IgD-negative memory B cell (primary cell): ENCODE measurements around the gene RPL39L. TPM values are rescaled to one million over a fixed set of nuclear protein-coding genes. Genes with fewer than 3 reads are reported as not detected.
A peak's percentile ranks its signal among the peaks of the same experiment; 100 is the strongest.
"Not testable (repeated sequence)": the region's sequence is repeated elsewhere in the genome, so short reads cannot be mapped to it uniquely, and the experiment has no call there.

Experiments used
- H3K27ac Mint-ChIP-seq, 3 donors: one replicate each; pipeline ENCODE4 v1.8.0; 2020 to 2022; ENCODE audit warnings: mild to moderate bottlenecking in 3 of 3, mixed read lengths in 3 of 3, moderate library complexity in 1 of 3
- H3K27me3 Mint-ChIP-seq: one replicate; pipeline ENCODE4 v1.8.0; 2021; ENCODE audit warnings: mixed read lengths
- H3K36me3 Mint-ChIP-seq: one replicate; pipeline ENCODE4 v1.8.0; 2020; ENCODE audit warnings: mild to moderate bottlenecking, mixed read lengths
- H3K4me1 Mint-ChIP-seq, 3 donors: one replicate each; pipeline ENCODE4 v1.8.0; 2020 to 2022; ENCODE audit warnings: mixed read lengths in 3 of 3, mild to moderate bottlenecking in 1 of 3
- H3K4me3 Mint-ChIP-seq, 4 donors: one replicate each; pipeline ENCODE4 v1.8.0; 2020 to 2022; ENCODE audit warnings: mild to moderate bottlenecking in 4 of 4, mixed read lengths in 4 of 4, moderate library complexity in 3 of 4
- H3K9me3 Mint-ChIP-seq, 3 donors: one replicate each; pipeline ENCODE4 v1.8.0; 2020 to 2021; ENCODE audit warnings: mixed read lengths in 3 of 3, mild to moderate bottlenecking in 1 of 3
- polyA plus RNA-seq: library from polyadenylated mRNA; unstranded; fragments of 300-500 nt; fragmentation: Illumina TruSeq; gene quantifications from one replicate; pipeline ENCODE4 v1.2.3, GENCODE V29; 2021

The RPL39L gene
- polyA plus RNA-seq, 1 donor from 2014 or later, result 15.0 TPM

DNA sequence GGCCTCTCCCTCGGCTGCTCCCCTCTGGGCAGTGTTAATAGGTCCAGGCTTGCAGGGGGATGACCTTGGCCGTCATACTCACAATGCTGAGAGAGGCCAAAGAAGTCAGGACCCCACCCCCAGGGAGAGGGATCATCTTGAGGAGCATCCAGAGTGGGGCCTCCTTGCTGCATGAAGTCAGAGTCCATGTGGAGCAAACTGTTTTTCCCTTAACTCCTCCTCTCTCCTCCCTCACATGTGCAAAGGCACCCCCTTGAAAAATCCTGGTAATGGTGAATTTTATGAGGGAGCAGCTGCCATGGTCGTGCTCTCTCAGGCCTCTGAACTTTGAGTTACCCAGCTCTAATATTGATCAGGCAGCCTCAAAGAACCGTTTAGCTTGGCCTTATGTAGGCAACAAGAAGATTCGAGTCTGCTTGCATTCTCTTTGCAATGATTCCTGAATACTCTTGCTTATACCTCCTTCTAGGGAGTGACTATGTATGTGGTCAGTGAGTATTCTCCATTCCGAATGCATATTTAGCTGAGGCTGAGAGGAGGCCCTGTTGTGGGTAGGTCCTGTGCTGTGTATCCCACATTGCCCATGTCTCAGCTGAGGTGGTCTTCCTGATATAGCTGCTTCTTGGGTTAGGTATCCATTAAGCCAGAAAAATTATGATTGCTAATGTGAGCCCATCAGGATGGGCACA lies 23.1 kb upstream of the RPL39L start:
- peaks cover 0 to 9% (median 1%) of the 10 kb centered on the region in 3 donors for H3K9me3 Mint-ChIP-seq
- H3K27ac Mint-ChIP-seq, result no peak overlapping the region
- H3K4me3 Mint-ChIP-seq, result no peak overlapping the region
- H3K36me3 Mint-ChIP-seq, result no peaks in the 10 kb centered on the region
- H3K27me3 Mint-ChIP-seq, result peaks cover 6% of the 10 kb centered on the region
- peaks cover 0 to 5% (median 0%) of the 10 kb centered on the region in 3 donors for H3K4me1 Mint-ChIP-seq

DNA sequence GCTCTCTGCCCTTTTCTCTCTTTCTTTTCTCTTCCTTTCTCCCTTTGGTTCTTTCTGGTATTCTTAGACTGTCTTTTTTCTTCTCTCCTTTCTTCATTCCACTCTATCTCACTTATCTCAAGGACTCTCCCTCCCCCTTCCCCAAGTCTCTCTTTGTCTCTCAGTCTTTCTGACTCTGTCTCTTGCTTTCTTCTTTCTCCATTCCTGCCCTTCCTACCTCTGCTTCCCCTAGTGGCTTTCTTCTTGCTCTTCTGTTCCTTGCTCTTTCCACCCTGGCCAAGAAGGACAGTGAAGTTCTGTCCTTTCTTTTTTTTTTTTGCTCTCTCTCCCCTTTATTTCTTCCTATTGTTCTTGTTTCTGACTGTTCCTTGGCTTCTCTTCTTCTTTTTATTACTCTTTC lies 22.3 kb upstream of the RPL39L start:
- H3K27me3 Mint-ChIP-seq, result peaks cover 6% of the 10 kb centered on the region
- H3K27ac Mint-ChIP-seq, result no peak overlapping the region
- H3K36me3 Mint-ChIP-seq, result no peaks in the 10 kb centered on the region
- peaks cover 0 to 9% (median 1%) of the 10 kb centered on the region in 3 donors for H3K9me3 Mint-ChIP-seq
- H3K4me1 Mint-ChIP-seq, result peaks cover 0 to 5% (median 0%) of the 10 kb centered on the region in 3 donors
- no peak overlapping the region for H3K4me3 Mint-ChIP-seq

DNA sequence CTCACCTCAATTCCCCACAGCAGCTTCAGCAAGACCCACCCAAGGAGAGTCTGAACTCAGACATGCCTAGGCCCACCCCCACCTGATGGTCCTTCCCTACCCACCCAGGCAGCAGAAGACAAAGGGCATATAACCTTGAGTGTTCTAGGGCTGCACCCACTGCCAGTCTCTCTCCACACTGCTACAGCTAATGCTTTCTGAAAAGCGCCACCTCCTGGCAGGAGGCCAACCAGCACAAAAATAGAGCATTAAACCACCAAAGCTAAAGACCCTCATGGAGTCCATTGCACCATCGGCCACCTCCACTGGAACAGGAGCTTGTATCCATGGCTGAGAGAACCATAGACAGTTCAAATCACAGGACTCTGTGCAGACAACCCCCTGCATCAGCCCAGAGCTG lies 11.3 kb upstream of the RPL39L start:
- Mint-ChIP-seq H3K4me1 (peaks cover 0 to 5% (median 4%) of the 10 kb centered on the region in 3 donors), H3K27me3 (no peaks in the 10 kb centered on the region), H3K4me3 (no peak overlapping the region), H3K9me3 (peaks cover 0 to 9% (median 7%) of the 10 kb centered on the region in 3 donors), H3K36me3 (peaks cover 5% of the 10 kb centered on the region), H3K27ac (peak overlapping the region in 1 of 3 donors; percentile 34)

DNA sequence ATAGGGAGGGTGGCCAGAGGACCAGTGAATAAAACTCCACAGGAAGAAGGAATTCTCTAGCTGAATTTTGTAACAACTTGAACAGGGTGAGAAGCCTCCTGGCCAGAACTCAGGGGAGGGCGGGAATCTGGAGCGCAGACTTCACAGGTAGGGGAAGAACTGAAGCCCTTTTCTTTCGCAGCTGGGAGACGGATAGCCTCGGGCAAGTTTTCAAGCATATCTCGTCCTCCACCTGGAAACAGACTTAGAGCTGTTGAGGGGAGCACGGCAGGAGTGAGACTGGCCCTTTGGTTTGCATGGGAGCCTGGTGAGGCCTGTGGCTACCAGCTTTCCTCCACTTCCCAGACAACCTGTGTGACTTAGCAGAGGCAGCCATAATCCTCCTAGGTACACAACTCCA lies 10.9 kb upstream of the RPL39L start:
- Mint-ChIP-seq H3K27ac (peak overlapping the region in 1 of 3 donors; percentile 34), H3K4me3 (no peak overlapping the region), H3K36me3 (peaks cover 4% of the 10 kb centered on the region), H3K9me3 (peaks cover 0 to 10% (median 6%) of the 10 kb centered on the region in 3 donors), H3K4me1 (peaks cover 0 to 5% (median 4%) of the 10 kb centered on the region in 3 donors), H3K27me3 (no peaks in the 10 kb centered on the region)

DNA sequence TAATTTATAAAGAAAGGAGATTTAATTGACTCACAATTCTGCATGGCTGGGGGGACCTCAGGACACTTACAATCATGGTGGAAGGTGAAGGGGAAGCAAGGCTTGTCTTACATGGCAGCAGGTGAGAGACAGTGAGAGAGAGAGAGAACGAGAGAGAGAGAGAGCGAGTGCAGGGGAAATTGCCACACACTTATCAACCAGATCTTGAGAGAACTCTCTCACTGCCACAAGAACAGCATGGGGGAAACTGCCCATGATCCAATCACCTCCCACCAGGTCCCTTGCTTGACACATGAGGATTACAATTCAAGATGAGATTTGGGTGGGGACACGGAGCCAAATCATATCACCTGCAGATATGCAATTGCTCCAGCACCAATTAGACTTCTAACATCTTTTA lies 7.1 kb upstream of the RPL39L start:
- Mint-ChIP-seq H3K4me3 (no peak overlapping the region), H3K36me3 (peaks cover 6% of the 10 kb centered on the region), H3K27ac (peak overlapping the region in 1 of 3 donors; percentile 78)

DNA sequence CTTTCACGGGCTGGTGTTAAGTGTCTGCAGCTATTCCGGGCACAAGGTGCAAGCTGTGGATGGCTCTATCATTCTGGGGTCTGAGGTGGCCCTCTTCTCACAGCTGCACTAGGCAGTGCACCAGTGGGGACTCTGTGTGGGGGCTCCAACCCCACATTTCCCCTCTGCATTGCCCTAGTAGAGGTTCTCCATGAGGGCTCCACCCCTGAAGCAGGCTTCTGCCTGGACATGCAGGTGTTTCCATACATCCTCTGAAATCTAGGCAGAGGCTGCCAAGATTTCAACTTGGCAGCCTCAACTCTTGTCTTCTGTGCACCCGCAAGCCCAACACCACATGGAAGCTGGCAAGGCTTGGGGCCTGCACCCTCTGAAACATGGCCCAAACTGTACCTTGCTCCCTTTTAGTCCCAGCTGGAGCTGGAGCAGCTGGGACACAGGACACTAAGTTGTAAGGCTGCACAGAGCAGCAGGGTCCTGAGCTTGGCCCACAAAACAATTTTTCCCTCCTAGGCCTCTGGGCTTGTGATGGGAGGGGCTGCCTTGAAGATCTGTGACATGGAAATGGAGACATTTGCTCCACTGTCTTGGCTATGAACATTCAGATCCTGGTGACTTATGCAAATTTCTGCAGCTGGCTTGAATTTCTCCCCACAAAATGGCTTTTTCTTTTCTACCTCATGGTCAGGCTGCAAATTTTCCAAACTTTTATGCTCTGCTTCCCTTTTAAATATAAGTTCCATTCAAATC lies 6.0 kb upstream of the RPL39L start:
- H3K36me3 Mint-ChIP-seq, result peaks cover 6% of the 10 kb centered on the region
- H3K27ac Mint-ChIP-seq, result no peak overlapping the region
- no peaks in the 10 kb centered on the region for H3K27me3 Mint-ChIP-seq
- peaks cover 7 to 39% (median 17%) of the 10 kb centered on the region in 3 donors for H3K9me3 Mint-ChIP-seq
- H3K4me3 Mint-ChIP-seq, result no peak overlapping the region
- no peaks in the 10 kb centered on the region for H3K4me1 Mint-ChIP-seq

More for the DNA sequence above, 7.1 kb upstream of the RPL39L start:
- Mint-ChIP-seq H3K4me1 (peaks cover 0 to 5% (median 4%) of the 10 kb centered on the region in 3 donors), H3K27me3 (no peaks in the 10 kb centered on the region), H3K9me3 (peaks cover 7 to 39% (median 17%) of the 10 kb centered on the region in 3 donors)

DNA sequence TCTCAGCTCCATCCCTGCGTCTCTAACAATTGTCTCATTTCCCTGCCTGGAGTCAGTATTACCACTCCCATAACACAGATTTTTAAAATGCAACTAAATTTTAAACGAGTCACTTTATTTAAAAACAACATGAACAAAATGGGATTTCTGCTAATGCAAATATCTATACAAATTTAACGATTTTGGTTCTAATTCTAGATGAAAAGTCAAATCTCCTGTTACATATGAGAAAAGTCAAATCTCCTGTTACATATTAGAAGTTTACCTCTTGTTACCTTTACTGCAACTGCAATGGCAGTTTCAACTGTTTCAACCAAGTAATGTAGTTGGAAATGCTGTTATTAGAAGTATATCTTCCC lies 578 bp upstream of the RPL39L start:
- Mint-ChIP-seq H3K9me3 (peaks cover 4 to 30% (median 17%) of the 10 kb centered on the region in 3 donors), H3K27ac (peak overlapping the region; percentile 76 to 96 (median 90)), H3K36me3 (peaks cover 5% of the 10 kb centered on the region), H3K27me3 (no peaks in the 10 kb centered on the region), H3K4me1 (peaks cover 8 to 18% (median 9%) of the 10 kb centered on the region in 3 donors), H3K4me3 (peak overlapping the region; percentile 88 to 95 (median 92))

DNA sequence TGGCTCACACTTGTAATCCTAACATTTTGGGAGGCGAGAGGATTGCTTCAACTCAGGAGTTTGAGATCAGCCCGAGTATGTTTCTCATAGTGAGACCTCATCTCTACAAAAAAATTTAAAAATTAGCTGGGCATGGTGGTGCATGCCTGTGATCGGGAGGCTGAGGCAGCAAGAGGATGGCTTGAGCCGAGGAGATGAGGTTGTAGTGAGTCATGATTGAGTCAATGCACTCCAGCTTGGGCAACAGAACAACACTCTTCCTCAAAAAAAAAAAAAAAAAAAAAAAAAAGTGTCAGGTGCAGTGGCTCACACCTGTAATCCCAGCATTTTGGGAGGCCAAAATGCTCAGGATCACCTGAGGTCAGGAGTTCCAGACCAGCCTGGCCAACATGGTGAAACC lies 2.4 kb downstream of the RPL39L start:
- Mint-ChIP-seq H3K9me3 (peaks cover 0 to 9% (median 8%) of the 10 kb centered on the region in 3 donors), H3K36me3 (peaks cover 4% of the 10 kb centered on the region), H3K27ac (no peak overlapping the region), H3K4me3 (no peak overlapping the region), H3K27me3 (no peaks in the 10 kb centered on the region), H3K4me1 (peaks cover 22 to 30% (median 23%) of the 10 kb centered on the region in 3 donors)

DNA sequence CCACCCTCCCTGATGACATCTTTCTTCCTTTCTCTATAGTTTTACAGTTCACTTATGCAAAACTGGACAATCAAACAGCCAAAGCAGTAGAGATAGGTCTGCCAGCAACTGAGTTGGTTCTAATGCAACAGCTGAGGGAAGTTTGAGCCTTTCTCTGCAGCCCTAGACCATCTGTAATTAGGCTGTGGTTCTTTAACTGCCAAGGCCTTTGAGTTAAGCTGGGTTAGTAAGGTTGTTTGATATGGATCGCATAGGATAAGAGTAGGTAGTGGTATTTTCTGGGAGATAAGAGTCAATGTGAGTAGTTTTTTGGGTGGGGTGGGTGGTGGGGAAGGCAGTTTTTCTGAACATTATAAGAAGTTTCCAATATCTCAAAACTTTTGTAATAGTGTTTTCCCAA lies 3.0 kb downstream of the RPL39L start:
- Mint-ChIP-seq H3K4me1 (peaks cover 22 to 30% (median 26%) of the 10 kb centered on the region in 3 donors), H3K9me3 (peaks cover 0 to 7% (median 4%) of the 10 kb centered on the region in 3 donors), H3K4me3 (peak overlapping the region in 1 of 4 donors; percentile 43), H3K27ac (no peak overlapping the region), H3K36me3 (peaks cover 4% of the 10 kb centered on the region), H3K27me3 (no peaks in the 10 kb centered on the region)

DNA sequence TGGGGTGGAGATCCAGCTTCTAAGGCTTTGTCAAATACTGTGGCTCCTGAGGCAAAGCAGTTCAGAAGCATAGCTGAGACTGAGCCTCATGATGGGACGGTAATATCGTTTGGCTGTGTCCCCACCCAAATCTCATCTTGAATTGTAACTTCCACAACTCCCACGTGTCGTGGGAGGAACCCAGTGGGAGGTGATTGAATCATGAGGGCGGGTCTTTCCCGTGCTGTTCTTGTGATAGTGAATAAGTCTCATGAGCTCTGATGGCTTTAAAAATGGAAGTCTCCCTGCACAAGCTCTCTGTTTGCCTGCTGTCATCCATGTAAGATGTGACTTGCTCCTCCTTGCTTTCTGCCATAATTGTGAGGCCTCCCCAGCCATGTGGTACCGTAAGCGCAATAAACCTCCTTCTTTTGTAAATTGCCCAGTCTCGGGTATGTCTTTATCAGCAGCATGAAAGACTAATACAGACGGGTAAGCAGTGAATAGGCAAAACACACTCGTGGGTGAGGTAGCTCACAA lies 4.1 kb downstream of the RPL39L start:
- H3K9me3 Mint-ChIP-seq, H3K27me3 Mint-ChIP-seq, H3K27ac Mint-ChIP-seq, H3K36me3 Mint-ChIP-seq: not testable (repeated sequence)
- peaks cover 30 to 38% (median 34%) of the 10 kb centered on the region in 3 donors for H3K4me1 Mint-ChIP-seq
- peak overlapping the region in 1 of 4 donors; percentile 43 for H3K4me3 Mint-ChIP-seq

DNA sequence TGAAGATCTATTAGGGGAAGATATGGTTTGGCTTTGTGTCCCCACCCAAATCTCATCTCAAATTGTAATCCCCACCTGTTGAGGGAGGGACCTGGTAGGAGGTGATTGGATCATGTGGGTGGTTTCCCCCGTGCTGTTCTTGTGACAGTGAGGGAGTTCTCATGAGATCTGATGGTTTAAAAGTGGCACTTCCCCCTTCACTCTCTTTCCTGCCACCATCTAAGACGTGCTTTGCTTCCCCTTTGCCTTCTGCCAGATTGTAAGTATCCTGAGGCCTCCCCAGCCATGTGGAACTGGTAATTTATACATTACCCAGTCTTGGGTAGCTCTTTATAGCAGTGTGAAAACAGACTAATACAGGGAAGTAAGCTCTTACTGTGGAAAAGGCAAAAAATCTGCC lies 6.1 kb downstream of the RPL39L start:
- not testable (repeated sequence) for H3K9me3 Mint-ChIP-seq, H3K27me3 Mint-ChIP-seq, H3K36me3 Mint-ChIP-seq
- Mint-ChIP-seq H3K4me3 (peak overlapping the region in 3 of 4 donors; percentile 32 to 41 (median 40)), H3K4me1 (peaks cover 22 to 35% (median 30%) of the 10 kb centered on the region in 3 donors), H3K27ac (peak overlapping the region; percentile 56 to 87 (median 69))

DNA sequence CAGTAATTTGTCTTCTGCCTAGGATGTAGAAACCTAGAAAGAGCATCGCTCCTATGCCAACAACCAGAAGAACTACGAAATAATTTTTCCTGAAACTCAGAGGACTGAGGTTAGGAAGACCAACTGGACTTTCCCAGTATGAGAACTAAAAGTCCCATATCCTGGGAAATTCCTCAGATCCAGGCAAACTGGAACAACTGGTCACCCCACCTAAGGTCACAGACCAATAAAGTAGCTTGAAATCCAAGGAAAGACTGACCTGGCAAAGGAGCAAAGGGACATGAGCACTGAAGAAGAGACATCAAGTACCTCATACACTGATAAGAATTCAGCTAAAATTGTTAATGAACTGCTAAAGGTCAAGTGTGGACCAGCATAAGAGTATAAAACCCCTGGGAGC lies 6.6 kb downstream of the RPL39L start:
- H3K9me3 Mint-ChIP-seq, result peaks cover 0 to 7% (median 4%) of the 10 kb centered on the region in 3 donors
- H3K4me3 Mint-ChIP-seq, result peak overlapping the region in 2 of 4 donors; percentile 40 to 41
- peaks cover 22 to 34% (median 30%) of the 10 kb centered on the region in 3 donors for H3K4me1 Mint-ChIP-seq
- H3K27ac Mint-ChIP-seq, result peak overlapping the region in 2 of 3 donors; percentile 69 to 87
- no peaks in the 10 kb centered on the region for H3K27me3 Mint-ChIP-seq
- H3K36me3 Mint-ChIP-seq, result peaks cover 10% of the 10 kb centered on the region

DNA sequence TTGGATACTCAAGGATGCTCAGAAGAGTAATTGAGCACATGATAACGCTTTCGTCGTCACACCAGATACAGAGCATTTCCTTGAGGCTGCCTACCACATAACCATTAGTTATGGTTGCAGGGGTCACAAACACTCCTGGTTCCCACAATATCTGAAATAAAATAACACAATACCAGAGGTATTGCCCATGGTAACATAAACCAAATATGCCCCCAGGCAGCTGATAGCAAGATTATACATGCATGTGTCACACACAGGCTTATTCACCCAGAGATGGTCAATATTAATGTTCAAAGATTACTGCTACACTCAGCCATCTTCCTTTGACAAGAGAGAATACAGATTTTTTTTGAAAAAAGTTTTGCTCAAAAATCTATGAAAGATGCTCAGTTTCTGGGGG lies 7.3 kb downstream of the RPL39L start:
- Mint-ChIP-seq H3K27ac (peak overlapping the region in 1 of 3 donors; percentile 87), H3K4me1 (peaks cover 22 to 34% (median 30%) of the 10 kb centered on the region in 3 donors), H3K27me3 (no peaks in the 10 kb centered on the region), H3K4me3 (peak overlapping the region in 1 of 4 donors; percentile 12), H3K9me3 (peaks cover 0 to 7% (median 4%) of the 10 kb centered on the region in 3 donors), H3K36me3 (peaks cover 10% of the 10 kb centered on the region)

DNA sequence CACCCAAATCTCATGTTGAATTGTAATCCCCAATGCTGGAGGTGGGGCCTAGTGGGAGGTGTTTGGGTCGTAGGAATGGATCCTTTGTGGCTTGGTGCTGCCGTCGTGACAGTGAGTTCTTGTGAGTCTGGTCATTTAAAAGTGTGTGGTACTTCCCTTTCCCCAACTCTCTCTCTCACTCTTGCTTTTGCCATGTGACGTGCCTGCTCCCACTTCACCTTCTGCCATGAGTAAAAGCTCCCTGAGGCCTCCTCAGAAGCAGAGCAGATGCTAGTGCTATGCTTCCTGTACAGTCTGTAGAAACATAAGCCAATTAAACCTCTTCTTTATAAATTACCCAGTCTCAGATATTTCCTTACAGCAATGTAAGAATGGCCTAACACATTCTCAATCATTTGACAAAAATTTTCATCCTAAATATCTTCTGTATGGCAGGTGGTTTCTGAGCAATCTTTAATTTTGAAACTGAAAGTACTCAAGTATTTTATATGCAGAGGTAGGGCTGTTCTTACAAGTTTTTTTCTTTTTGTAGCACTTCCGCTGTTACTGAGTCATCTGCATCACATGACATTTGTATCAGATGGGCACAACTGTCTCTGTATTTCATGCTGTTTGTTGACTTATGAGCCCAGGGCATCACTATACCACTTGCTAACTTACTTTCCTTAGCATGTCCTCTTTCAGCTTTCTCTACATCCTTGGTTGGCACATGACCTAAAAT lies 8.8 kb downstream of the RPL39L start:
- peaks cover 24 to 33% (median 30%) of the 10 kb centered on the region in 3 donors for H3K4me1 Mint-ChIP-seq
- H3K27me3 Mint-ChIP-seq, result no peaks in the 10 kb centered on the region
- H3K4me3 Mint-ChIP-seq, result peak overlapping the region; percentile 19 to 90 (median 60)
- H3K9me3 Mint-ChIP-seq, result peaks cover 0 to 7% (median 7%) of the 10 kb centered on the region in 3 donors
- H3K27ac Mint-ChIP-seq, result peak overlapping the region; percentile 72 to 96 (median 83)
- peaks cover 10% of the 10 kb centered on the region for H3K36me3 Mint-ChIP-seq
